Common myeloid progenitor, CD34-positive (primary cell): ENCODE results near the gene TMEM219.
A peak's percentile ranks its signal among the peaks of the same experiment; 100 is the strongest.

ENCODE experiments used
- CTCF ChIA-PET: fragments of 350-600 bp; sonication (Branson Sonifier 250); formaldehyde crosslinking; loops from one replicate; lab custom pipeline; 2021; ENCODE audit warnings: antibody characterized with exemption; lab: Charles Lee
- POLR2A ChIA-PET: fragments of 350-600 bp; sonication (Branson Sonifier 250); formaldehyde crosslinking; loops from one replicate; lab custom pipeline; 2021; ENCODE audit warnings: antibody characterized with exemption; lab: Charles Lee
- DNase-seq, 3 donors: peaks; one replicate each; pipeline versions ENCODE4 v3.0.0 to v3.0.0-alpha.2; 2013
- H3K27ac ChIP-seq, 2 experiments: 1 replicate in 1 of 2; 2 replicates in 1 of 2; pipeline ENCODE4 v1.7.0; 2013; ENCODE audit warnings: inconsistent platforms in 2 of 2, low read length in 2 of 2, mild to moderate bottlenecking in 2 of 2, low read depth in 1 of 2, moderate library complexity in 1 of 2; ENCODE audit not compliant: severe bottlenecking in 2 of 2, insufficient read depth in 1 of 2, poor library complexity in 1 of 2
- H3K27me3 ChIP-seq, 5 experiments: replicated peaks in 2 of 5; 1 replicate in 3 of 5; 2 replicates in 2 of 5; pipeline versions ENCODE4 v1.6.1 to v1.7.0; 2013; ENCODE audit warnings: low read length in 4 of 5, mild to moderate bottlenecking in 2 of 5, moderate library complexity in 2 of 5, inconsistent platforms in 1 of 5; ENCODE audit not compliant: insufficient read depth in 5 of 5, control insufficient read depth in 4 of 5
- H3K36me3 ChIP-seq, 4 experiments: 1 replicate in 2 of 4; 2 replicates in 2 of 4; pipeline versions ENCODE4 v1.6.1 to v1.7.0; 2013; ENCODE audit warnings: low read length in 3 of 4, control low read depth in 1 of 4, mild to moderate bottlenecking in 1 of 4; ENCODE audit not compliant: control insufficient read depth in 4 of 4, insufficient read depth in 4 of 4
- H3K4me1 ChIP-seq, 4 experiments: 1 replicate in 3 of 4; 2 replicates in 1 of 4; pipeline versions ENCODE4 v1.6.1 to v1.7.1; 2013; ENCODE audit warnings: low read length in 3 of 4, mild to moderate bottlenecking in 3 of 4, control low read depth in 1 of 4, inconsistent platforms in 1 of 4, moderate library complexity in 1 of 4; ENCODE audit not compliant: control insufficient read depth in 4 of 4, insufficient read depth in 4 of 4; ENCODE audit errors: control extremely low read depth in 1 of 4
- H3K4me3 ChIP-seq, 7 experiments: 1 replicate in 4 of 7; 2 replicates in 3 of 7; pipeline versions ENCODE4 v1.5.1 to v1.7.0; 2013; ENCODE audit warnings: mild to moderate bottlenecking in 7 of 7, low read length in 6 of 7, moderate library complexity in 6 of 7, inconsistent platforms in 2 of 7, low read depth in 2 of 7, control low read depth in 1 of 7; ENCODE audit not compliant: insufficient read depth in 4 of 7, control insufficient read depth in 1 of 7; ENCODE audit errors: extremely low read depth in 1 of 7
- H3K9me3 ChIP-seq, 5 experiments: 1 replicate in 4 of 5; 2 replicates in 1 of 5; pipeline versions ENCODE4 v1.6.1 to v1.7.1; 2013; ENCODE audit warnings: low read length in 4 of 5, mild to moderate bottlenecking in 2 of 5, inconsistent platforms in 1 of 5, low read depth in 1 of 5, moderate library complexity in 1 of 5; ENCODE audit not compliant: control insufficient read depth in 4 of 5, insufficient read depth in 2 of 5; ENCODE audit errors: control extremely low read depth in 1 of 5
- WGBS: methylation state at CpG from one replicate; pipeline ENCODE4 v1.1.5; 2013; ENCODE audit not compliant: insufficient coverage; 5-methylcytosine and 5-hydroxymethylcytosine counted together

The TMEM219 gene

DNA sequence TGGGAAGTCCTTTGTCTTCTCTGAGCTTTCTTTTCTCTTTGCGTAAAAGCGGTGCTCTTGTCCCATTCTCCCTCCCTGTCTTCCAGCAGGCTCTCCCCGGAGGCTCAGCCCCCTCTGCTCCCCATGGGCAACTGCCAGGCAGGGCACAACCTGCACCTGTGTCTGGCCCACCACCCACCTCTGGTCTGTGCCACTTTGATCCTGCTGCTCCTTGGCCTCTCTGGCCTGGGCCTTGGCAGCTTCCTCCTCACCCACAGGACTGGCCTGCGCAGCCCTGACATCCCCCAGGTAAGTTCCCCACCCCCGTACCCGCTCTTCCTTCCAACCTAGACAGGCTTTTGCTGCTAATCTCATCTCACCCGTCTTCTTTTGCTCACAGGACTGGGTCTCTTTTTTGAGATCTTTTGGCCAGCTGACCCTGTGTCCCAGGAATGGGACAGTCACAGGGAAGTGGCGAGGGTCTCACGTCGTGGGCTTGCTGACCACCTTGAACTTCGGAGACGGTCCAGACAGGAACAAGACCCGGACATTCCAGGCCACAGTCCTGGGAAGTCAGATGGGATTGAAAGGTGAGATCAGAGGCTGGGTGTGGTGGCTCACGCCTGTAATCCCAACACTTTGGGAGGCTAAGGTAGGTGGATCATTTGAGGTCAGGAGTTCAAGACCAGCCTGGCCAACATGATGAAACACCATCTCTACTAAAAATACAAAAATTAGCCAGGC, 1.3 kb downstream of the TMEM219 start:
- WGBS, result 94% methylated on average over 12 of the region's 14 CpGs
- no peaks in the 10 kb centered on the region for H3K9me3 ChIP-seq
- CTCF ChIA-PET, result interaction anchor here (0.7 to 1.9 kb wide), 3 partner anchors 9 to 42 kb away, joined by 3 to 12 read pairs (median 11); partner anchors contain the start of genes KCTD13 and TAOK2
- peak overlapping the region in 5 of 7 experiments; percentile 73 to 91 (median 88) for H3K4me3 ChIP-seq
- H3K27ac ChIP-seq, result peak overlapping the region in 1 of 2 experiments; percentile 82
- DNase-seq, result no peak
- POLR2A ChIA-PET, result interaction anchor here (0.6 to 1.1 kb wide), 3 partner anchors 10 to 46 kb away, joined by 4 to 7 read pairs (median 5); partner anchors contain the start of genes KCTD13 and TAOK2
- peaks cover 2 to 10% (median 5%) of the 10 kb centered on the region in 4 experiments for H3K36me3 ChIP-seq
- peaks cover 7 to 19% (median 15%) of the 10 kb centered on the region in 4 experiments for H3K4me1 ChIP-seq
- no peaks in the 10 kb centered on the region for H3K27me3 ChIP-seq

DNA sequence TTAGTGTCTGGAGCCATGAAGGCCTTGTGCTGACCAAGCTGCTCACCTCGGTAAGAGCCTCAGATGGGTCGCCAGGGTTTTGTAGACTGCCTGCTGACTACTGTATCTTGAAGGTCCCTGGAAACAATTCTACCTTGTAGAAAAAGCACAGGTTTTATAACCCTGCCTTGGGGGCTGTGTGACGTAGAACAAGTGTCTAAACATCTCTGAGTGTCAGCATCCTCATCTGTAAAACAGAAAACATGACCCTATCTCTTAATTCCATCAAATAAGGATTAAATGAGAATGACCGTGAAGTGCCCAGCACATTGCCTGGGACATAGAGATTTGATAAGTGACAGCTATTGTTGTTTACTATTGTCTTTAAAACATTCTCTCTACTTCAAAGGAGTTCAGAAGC, 6.3 kb downstream of the TMEM219 start:
- DNase-seq, result no peak
- H3K9me3 ChIP-seq, result no peaks in the 10 kb centered on the region
- H3K36me3 ChIP-seq, result peaks cover 13 to 36% (median 24%) of the 10 kb centered on the region in 4 experiments
- CTCF ChIA-PET, result no interaction called here
- H3K27ac ChIP-seq, result no peak overlapping the region
- 93% methylated on average over 3 of the region's 4 CpGs for WGBS
- H3K4me3 ChIP-seq, result no peak overlapping the region
- H3K27me3 ChIP-seq, result no peaks in the 10 kb centered on the region
- peaks cover 0 to 2% (median under 1%) of the 10 kb centered on the region in 4 experiments for H3K4me1 ChIP-seq
- POLR2A ChIA-PET, result interaction anchor here (0.7 kb wide), 1 partner anchor 8 kb away, joined by 4 read pairs; no protein-coding TSS in a partner anchor

GRCh38 chr16:29971304-29971703, 9.4 kb downstream of the TMEM219 start:
- Histone ChIP-seq H3K36me3 (peaks cover 13 to 34% (median 24%) of the 10 kb centered on the region in 4 experiments), H3K9me3 (no peaks in the 10 kb centered on the region), H3K4me1 (peaks cover 7 to 27% (median 21%) of the 10 kb centered on the region in 4 experiments), H3K27ac (no peak overlapping the region), H3K27me3 (no peaks in the 10 kb centered on the region), H3K4me3 (no peak overlapping the region)
- no peak for DNase-seq
- 100% methylated on average over 4 of the region's 8 CpGs for WGBS
- ChIA-PET POLR2A (interaction anchor here (0.6 kb wide), 1 partner anchor 62 kb away, joined by 3 read pairs; no protein-coding TSS in a partner anchor), CTCF (interaction anchor here (0.7 to 2.6 kb wide), 2 partner anchors 9 to 21 kb away, joined by 3 to 11 read pairs; partner anchors contain the start of gene TMEM219)

DNA sequence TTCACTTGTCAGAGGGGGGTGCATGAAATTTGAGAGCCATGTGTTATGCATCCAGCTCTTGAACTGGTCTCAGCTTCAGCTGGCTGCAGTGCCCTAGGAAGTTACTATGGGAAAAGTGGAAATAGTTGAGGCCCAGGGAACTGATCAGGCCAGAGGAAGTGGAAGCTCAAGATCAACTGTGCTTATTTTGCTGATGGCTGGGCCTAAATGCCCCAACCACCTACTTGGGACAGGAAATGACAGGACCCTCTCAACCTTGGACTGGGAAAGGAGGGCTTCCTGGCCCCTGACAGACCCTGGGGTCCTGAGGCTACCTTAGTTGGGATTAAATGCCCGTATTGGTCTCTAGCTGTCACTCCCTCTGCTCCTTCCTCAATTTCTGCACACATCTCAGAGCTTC, 10.6 kb downstream of the TMEM219 start:
- Histone ChIP-seq H3K27me3 (no peaks in the 10 kb centered on the region), H3K4me1 (peaks cover 7 to 31% (median 26%) of the 10 kb centered on the region in 4 experiments), H3K27ac (no peak overlapping the region), H3K36me3 (peaks cover 13 to 38% (median 24%) of the 10 kb centered on the region in 4 experiments), H3K4me3 (no peak overlapping the region), H3K9me3 (no peaks in the 10 kb centered on the region)
- ChIA-PET POLR2A (interaction anchor here (1.2 to 2.7 kb wide), 3 partner anchors 10 to 94 kb away, joined by 3 to 7 read pairs (median 4); no protein-coding TSS in a partner anchor), CTCF (interaction anchor here (1.0 to 2.6 kb wide), 5 partner anchors 10 to 61 kb away, joined by 3 to 11 read pairs (median 3); partner anchors contain the start of genes INO80E and TMEM219)
- DNase-seq, result no peak
- 80% methylated on average over 1 of the region's 1 CpG for WGBS

GRCh38 chr16:29972992-29973383, 11.1 kb downstream of the TMEM219 start:
- H3K27ac ChIP-seq, result no peak overlapping the region
- 74% methylated on average over 6 of the region's 6 CpGs for WGBS
- H3K36me3 ChIP-seq, result peaks cover 13 to 40% (median 26%) of the 10 kb centered on the region in 4 experiments
- DNase-seq, result no peak
- no peaks in the 10 kb centered on the region for H3K27me3 ChIP-seq
- CTCF ChIA-PET, result interaction anchor here (0.6 to 2.6 kb wide), 8 partner anchors 8 to 61 kb away, joined by 3 to 11 read pairs (median 3); partner anchors contain the start of genes INO80E and TMEM219
- H3K9me3 ChIP-seq, result no peaks in the 10 kb centered on the region
- H3K4me3 ChIP-seq, result peak overlapping the region in 1 of 7 experiments; percentile 5
- peaks cover 7 to 31% (median 26%) of the 10 kb centered on the region in 4 experiments for H3K4me1 ChIP-seq
- POLR2A ChIA-PET, result interaction anchor here (0.9 to 2.7 kb wide), 6 partner anchors 10 to 94 kb away, joined by 3 to 7 read pairs (median 4); partner anchors contain the start of genes ALDOA and INO80E

- peaks cover 7 to 31% (median 26%) of the 10 kb centered on the region in 4 experiments for H3K4me1 ChIP-seq
- H3K36me3 ChIP-seq, result peaks cover 8 to 41% (median 28%) of the 10 kb centered on the region in 4 experiments
- peak within 1 kb of the TSS; percentile 80 to 87 for H3K27ac ChIP-seq
- 4% methylated on average over 58 of the region's 75 CpGs for WGBS
- ChIA-PET POLR2A (interaction anchor here (0.9 to 2.7 kb wide), 5 partner anchors 11 to 93 kb away, joined by 4 to 7 read pairs (median 5); partner anchors contain the start of genes ALDOA and INO80E), CTCF (interaction anchor here (0.6 to 2.6 kb wide), 8 partner anchors 9 to 62 kb away, joined by 3 to 11 read pairs (median 3); partner anchors contain the start of genes HIRIP3, INO80E and TMEM219)
- H3K27me3 ChIP-seq, result no peaks in the 10 kb centered on the region
- no peaks in the 10 kb centered on the region for H3K9me3 ChIP-seq
- peak within 1 kb of the TSS; percentile 86 to 98 (median 95) for H3K4me3 ChIP-seq
- DNase-seq, result peak; percentile 99
Observed at GRCh38 chr16:29973384-29974246, 11.7 kb downstream of the TMEM219 start, which contains the start of gene TAOK2. Gene TAOK2, plus strand, starts transcription at chr16:29973868. Its CDS starts 3,905 bp downstream, at chr16:29977773.
